HepG2 (cell line): ENCODE data around the gene SIGMAR1. TPM values are rescaled to one million over a fixed set of nuclear protein-coding genes. Genes with fewer than 3 reads are reported as not detected.
A peak's percentile ranks its signal among the peaks of the same experiment; 100 is the strongest.

ENCODE experiments used
- NFKBIZ ChIP-seq: IDR thresholded peaks from 2 replicates; pipeline ENCODE4 v1.6.1; 2018; ENCODE audit warnings: missing genetic modification reagents, missing compliant biosample characterization
- NKX3-1 ChIP-seq: sonication (generic); formaldehyde crosslinking; IDR thresholded peaks from 2 replicates; pipeline ENCODE4 v1.5.0; 2020; ENCODE audit warnings: missing genetic modification reagents
- NONO ChIP-seq, 2 experiments: fragments of 450-650 bp in 1 of 2; sonication (generic) in 1 of 2; formaldehyde crosslinking in 1 of 2; IDR thresholded peaks in 1 of 2; conservative IDR thresholded peaks in 1 of 2; 2 replicates each; pipeline versions ENCODE4 v1.6.1 to v1.8.0; 2017 to 2022; ENCODE audit warnings: mild to moderate bottlenecking in 1 of 2, missing genetic modification reagents in 1 of 2, moderate library complexity in 1 of 2
- POGZ ChIP-seq: sonication (generic); formaldehyde crosslinking; IDR thresholded peaks from 2 replicates; pipeline ENCODE4 v1.4.0; 2020; ENCODE audit warnings: mild to moderate bottlenecking, missing genetic modification reagents
- POLR2A ChIP-seq, 2 experiments: IDR thresholded peaks; 2 replicates each; pipeline ENCODE4 v1.6.1; 2011; ENCODE audit warnings: low read depth in 2 of 2, low read length in 2 of 2, mild to moderate bottlenecking in 1 of 2, moderate library complexity in 1 of 2; ENCODE audit not compliant: insufficient read depth in 1 of 2
- RFX5 ChIP-seq: IDR thresholded peaks from 2 replicates; pipeline ENCODE4 v1.6.1; 2011; ENCODE audit warnings: low read depth, low read length, improper control_type of control experiment
- SMAD3 ChIP-seq: sonication (generic); formaldehyde crosslinking; IDR thresholded peaks from 2 replicates; pipeline ENCODE4 v1.4.0; 2020; ENCODE audit warnings: missing genetic modification reagents
- ZNF138 ChIP-seq: sonication (generic); formaldehyde crosslinking; IDR thresholded peaks from 2 replicates; pipeline ENCODE4 v1.5.0; 2020; ENCODE audit warnings: mild to moderate bottlenecking, low read depth, missing genetic modification reagents
- ZNF354B ChIP-seq: sonication (generic); formaldehyde crosslinking; IDR thresholded peaks from 2 replicates; pipeline ENCODE4 v1.8.0; 2022; ENCODE audit warnings: mild to moderate bottlenecking, missing genetic modification reagents
- ZNF816 ChIP-seq: sonication (generic); formaldehyde crosslinking; IDR thresholded peaks from 2 replicates; pipeline ENCODE4 v1.8.0; 2022; ENCODE audit warnings: missing genetic modification reagents, mild to moderate bottlenecking, borderline replicate concordance
- polyA plus RNA-seq, 8 experiments: library from polyadenylated mRNA; depleted of rRNA in 3 of 8; stranded (reverse) in 7 of 8; unstranded in 1 of 8; fragments of >200 nt; fragmentation: Illumina TruSeq in 4 of 8; extraction: Trizol in 4 of 8; gene quantifications; 2 replicates each; pipeline versions ENCODE4 v1.2.1 to v1.2.3, GENCODE V29; 2011 to 2016; ENCODE audit warnings: low read depth in 4 of 8, missing spikeins in 1 of 8, mixed read lengths in 1 of 8; ENCODE audit not compliant: insufficient read depth in 1 of 8
- total RNA-seq, 5 experiments: library from RNA; depleted of rRNA; stranded (reverse); fragments of >200 nt; fragmentation: Illumina TruSeq; extraction: Trizol; gene quantifications; 2 replicates each; pipeline ENCODE4 v1.2.3, GENCODE V29; 2016; ENCODE audit warnings: low read depth in 1 of 5
- TF ChIP-seq, protein P1 (sequence below): sonication (generic); formaldehyde crosslinking; IDR thresholded peaks from 2 replicates; pipeline ENCODE4 v1.5.1; 2020; ENCODE audit warnings: mild to moderate bottlenecking, missing genetic modification reagents, moderate library complexity
- TF ChIP-seq, protein P2 (sequence below): sonication (generic); formaldehyde crosslinking; IDR thresholded peaks from 2 replicates; pipeline ENCODE4 v1.4.0; 2020; ENCODE audit warnings: missing genetic modification reagents
- TF ChIP-seq, protein P3 (sequence below): sonication (generic); formaldehyde crosslinking; IDR thresholded peaks from 2 replicates; pipeline ENCODE4 v1.4.0; 2020; ENCODE audit warnings: missing genetic modification reagents
- TF ChIP-seq, protein P4 (sequence below): sonication (generic); formaldehyde crosslinking; IDR thresholded peaks from 2 replicates; pipeline ENCODE4 v1.4.0; 2020; ENCODE audit warnings: mild to moderate bottlenecking, low read depth, missing genetic modification reagents

Gene SIGMAR1
- total and polyA plus RNA-seq, 2 of the 13 experiments (the other 11 are each of a cell fraction or from before 2014, with no cell fraction given): 38.9 to 60.8 TPM

DNA sequence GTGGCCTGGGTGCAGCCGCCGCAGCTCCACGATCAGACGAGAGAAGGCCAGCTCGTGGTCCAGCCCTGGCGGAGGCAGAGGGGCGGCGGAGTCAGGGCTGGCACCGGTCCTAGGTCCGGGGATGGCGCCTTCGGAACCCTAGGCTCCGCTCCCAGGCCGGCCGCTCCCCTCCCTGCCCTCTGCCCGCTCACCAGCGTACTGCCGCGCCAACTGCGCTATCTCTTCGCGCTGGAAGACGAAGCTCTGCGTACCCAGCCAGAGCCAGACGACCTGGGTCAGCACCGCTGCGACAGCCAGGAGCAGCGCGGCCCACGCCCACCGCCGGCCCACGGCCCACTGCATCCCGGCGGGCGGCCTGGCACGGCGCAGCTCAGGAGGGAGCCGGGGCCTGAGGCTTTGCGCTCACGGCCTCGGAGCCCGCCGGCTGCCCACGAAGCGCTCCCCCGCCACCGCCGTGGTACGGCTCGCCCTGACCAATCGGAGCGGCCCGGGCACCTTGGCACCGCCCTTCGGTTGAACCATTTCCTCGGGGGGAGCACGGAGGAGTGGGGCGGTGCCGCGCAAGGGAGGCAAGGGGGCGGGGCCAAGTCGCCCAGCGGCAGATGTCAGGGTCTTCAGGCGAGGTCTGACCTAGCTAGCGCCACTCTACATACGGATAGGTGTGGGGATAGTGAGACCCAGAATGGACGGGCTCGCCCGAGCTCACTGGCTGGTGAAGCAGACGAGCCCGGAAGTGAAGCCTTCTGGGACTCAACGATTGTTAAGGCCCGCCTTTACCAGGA is at the start of gene SIGMAR1 (continued):
- TF ChIP-seq, protein P1, sequence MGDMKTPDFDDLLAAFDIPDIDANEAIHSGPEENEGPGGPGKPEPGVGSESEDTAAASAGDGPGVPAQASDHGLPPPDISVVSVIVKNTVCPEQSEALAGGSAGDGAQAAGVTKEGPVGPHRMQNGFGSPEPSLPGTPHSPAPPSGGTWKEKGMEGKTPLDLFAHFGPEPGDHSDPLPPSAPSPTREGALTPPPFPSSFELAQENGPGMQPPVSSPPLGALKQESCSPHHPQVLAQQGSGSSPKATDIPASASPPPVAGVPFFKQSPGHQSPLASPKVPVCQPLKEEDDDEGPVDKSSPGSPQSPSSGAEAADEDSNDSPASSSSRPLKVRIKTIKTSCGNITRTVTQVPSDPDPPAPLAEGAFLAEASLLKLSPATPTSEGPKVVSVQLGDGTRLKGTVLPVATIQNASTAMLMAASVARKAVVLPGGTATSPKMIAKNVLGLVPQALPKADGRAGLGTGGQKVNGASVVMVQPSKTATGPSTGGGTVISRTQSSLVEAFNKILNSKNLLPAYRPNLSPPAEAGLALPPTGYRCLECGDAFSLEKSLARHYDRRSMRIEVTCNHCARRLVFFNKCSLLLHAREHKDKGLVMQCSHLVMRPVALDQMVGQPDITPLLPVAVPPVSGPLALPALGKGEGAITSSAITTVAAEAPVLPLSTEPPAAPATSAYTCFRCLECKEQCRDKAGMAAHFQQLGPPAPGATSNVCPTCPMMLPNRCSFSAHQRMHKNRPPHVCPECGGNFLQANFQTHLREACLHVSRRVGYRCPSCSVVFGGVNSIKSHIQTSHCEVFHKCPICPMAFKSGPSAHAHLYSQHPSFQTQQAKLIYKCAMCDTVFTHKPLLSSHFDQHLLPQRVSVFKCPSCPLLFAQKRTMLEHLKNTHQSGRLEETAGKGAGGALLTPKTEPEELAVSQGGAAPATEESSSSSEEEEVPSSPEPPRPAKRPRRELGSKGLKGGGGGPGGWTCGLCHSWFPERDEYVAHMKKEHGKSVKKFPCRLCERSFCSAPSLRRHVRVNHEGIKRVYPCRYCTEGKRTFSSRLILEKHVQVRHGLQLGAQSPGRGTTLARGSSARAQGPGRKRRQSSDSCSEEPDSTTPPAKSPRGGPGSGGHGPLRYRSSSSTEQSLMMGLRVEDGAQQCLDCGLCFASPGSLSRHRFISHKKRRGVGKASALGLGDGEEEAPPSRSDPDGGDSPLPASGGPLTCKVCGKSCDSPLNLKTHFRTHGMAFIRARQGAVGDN (CRISPR knock-in tag): peak; percentile 99
- TF ChIP-seq NFKBIZ (CRISPR knock-in tag) (0 out of 2 replicates have a peak, but pooled peaks have one; percentile 15), ZNF816 (CRISPR knock-in tag) (peak; percentile 71; the same call in 1 of the 2 replicates), RFX5 (peak; percentile 23; the same call in 1 of the 2 replicates), SMAD3 (CRISPR knock-in tag) (peak; percentile 61; the same call in 1 of the 2 replicates), NONO (IDR thresholded peaks at IDR 0.05) (no peak), NONO (CRISPR knock-in tag; conservative IDR thresholded peaks at IDR 0.05) (peak; percentile 90), ZNF138 (CRISPR knock-in tag) (0 out of 2 replicates have a peak, but pooled peaks have one; percentile 70), POGZ (peak; percentile 80), POLR2A (IDR thresholded peaks at IDR 0.05; ENCODE audit: insufficient read depth in 1 of 2, low read depth in 2 of 2, low read length in 2 of 2) (peak in 1 of 2 experiments; percentile 72; a peak in 2 of 4 replicates), ZNF354B (CRISPR knock-in tag) (peak; percentile 65; the same call in 1 of the 2 replicates), NKX3-1 (CRISPR knock-in tag) (0 out of 2 replicates have a peak, but pooled peaks have one; percentile 23)
- TF ChIP-seq, protein P2, sequence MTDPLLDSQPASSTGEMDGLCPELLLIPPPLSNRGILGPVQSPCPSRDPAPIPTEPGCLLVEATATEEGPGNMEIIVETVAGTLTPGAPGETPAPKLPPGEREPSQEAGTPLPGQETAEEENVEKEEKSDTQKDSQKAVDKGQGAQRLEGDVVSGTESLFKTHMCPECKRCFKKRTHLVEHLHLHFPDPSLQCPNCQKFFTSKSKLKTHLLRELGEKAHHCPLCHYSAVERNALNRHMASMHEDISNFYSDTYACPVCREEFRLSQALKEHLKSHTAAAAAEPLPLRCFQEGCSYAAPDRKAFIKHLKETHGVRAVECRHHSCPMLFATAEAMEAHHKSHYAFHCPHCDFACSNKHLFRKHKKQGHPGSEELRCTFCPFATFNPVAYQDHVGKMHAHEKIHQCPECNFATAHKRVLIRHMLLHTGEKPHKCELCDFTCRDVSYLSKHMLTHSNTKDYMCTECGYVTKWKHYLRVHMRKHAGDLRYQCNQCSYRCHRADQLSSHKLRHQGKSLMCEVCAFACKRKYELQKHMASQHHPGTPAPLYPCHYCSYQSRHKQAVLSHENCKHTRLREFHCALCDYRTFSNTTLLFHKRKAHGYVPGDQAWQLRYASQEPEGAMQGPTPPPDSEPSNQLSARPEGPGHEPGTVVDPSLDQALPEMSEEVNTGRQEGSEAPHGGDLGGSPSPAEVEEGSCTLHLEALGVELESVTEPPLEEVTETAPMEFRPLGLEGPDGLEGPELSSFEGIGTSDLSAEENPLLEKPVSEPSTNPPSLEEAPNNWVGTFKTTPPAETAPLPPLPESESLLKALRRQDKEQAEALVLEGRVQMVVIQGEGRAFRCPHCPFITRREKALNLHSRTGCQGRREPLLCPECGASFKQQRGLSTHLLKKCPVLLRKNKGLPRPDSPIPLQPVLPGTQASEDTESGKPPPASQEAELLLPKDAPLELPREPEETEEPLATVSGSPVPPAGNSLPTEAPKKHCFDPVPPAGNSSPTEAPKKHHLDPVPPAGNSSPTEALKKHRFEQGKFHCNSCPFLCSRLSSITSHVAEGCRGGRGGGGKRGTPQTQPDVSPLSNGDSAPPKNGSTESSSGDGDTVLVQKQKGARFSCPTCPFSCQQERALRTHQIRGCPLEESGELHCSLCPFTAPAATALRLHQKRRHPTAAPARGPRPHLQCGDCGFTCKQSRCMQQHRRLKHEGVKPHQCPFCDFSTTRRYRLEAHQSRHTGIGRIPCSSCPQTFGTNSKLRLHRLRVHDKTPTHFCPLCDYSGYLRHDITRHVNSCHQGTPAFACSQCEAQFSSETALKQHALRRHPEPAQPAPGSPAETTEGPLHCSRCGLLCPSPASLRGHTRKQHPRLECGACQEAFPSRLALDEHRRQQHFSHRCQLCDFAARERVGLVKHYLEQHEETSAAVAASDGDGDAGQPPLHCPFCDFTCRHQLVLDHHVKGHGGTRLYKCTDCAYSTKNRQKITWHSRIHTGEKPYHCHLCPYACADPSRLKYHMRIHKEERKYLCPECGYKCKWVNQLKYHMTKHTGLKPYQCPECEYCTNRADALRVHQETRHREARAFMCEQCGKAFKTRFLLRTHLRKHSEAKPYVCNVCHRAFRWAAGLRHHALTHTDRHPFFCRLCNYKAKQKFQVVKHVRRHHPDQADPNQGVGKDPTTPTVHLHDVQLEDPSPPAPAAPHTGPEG: peak; percentile 85
- TF ChIP-seq, protein P3, sequence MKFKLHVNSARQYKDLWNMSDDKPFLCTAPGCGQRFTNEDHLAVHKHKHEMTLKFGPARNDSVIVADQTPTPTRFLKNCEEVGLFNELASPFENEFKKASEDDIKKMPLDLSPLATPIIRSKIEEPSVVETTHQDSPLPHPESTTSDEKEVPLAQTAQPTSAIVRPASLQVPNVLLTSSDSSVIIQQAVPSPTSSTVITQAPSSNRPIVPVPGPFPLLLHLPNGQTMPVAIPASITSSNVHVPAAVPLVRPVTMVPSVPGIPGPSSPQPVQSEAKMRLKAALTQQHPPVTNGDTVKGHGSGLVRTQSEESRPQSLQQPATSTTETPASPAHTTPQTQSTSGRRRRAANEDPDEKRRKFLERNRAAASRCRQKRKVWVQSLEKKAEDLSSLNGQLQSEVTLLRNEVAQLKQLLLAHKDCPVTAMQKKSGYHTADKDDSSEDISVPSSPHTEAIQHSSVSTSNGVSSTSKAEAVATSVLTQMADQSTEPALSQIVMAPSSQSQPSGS (CRISPR knock-in tag): no peak
- TF ChIP-seq, protein P4, sequence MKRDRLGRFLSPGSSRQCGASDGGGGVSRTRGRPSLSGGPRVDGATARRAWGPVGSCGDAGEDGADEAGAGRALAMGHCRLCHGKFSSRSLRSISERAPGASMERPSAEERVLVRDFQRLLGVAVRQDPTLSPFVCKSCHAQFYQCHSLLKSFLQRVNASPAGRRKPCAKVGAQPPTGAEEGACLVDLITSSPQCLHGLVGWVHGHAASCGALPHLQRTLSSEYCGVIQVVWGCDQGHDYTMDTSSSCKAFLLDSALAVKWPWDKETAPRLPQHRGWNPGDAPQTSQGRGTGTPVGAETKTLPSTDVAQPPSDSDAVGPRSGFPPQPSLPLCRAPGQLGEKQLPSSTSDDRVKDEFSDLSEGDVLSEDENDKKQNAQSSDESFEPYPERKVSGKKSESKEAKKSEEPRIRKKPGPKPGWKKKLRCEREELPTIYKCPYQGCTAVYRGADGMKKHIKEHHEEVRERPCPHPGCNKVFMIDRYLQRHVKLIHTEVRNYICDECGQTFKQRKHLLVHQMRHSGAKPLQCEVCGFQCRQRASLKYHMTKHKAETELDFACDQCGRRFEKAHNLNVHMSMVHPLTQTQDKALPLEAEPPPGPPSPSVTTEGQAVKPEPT: 0 out of 2 replicates have a peak, but pooled peaks have one; percentile 65
